Measurements from ENCODE around the gene RSRP1.

DNA sequence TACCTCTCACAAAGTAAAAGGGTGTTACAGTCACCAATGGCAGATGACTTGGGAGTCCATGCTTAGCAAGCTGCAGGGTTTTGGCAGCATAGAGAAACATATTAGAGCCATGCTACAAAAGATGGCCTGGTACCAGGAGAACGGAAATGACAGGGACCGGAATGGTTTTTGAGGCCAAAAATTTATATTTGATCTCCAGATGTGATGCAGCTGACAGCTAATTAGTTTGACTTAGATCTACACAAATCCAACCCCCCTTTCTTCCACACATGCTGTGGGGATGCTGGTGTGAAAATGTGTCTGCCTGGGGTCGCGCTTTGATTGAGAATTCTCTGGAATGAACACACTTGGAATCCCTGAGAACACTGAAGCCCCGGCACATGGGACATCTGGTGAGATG, 41.5 kb downstream of the RSRP1 start:
- TF ChIP-seq EP300 (IDR thresholded peaks at IDR 0.05) (no peak), POLR2A (IDR thresholded peaks at IDR 0.05) (no peak)
- TF ChIP-seq, protein P1, sequence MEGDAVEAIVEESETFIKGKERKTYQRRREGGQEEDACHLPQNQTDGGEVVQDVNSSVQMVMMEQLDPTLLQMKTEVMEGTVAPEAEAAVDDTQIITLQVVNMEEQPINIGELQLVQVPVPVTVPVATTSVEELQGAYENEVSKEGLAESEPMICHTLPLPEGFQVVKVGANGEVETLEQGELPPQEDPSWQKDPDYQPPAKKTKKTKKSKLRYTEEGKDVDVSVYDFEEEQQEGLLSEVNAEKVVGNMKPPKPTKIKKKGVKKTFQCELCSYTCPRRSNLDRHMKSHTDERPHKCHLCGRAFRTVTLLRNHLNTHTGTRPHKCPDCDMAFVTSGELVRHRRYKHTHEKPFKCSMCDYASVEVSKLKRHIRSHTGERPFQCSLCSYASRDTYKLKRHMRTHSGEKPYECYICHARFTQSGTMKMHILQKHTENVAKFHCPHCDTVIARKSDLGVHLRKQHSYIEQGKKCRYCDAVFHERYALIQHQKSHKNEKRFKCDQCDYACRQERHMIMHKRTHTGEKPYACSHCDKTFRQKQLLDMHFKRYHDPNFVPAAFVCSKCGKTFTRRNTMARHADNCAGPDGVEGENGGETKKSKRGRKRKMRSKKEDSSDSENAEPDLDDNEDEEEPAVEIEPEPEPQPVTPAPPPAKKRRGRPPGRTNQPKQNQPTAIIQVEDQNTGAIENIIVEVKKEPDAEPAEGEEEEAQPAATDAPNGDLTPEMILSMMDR (IDR thresholded peaks at IDR 0.05): no peak

Data from gastroesophageal sphincter (tissue), 3 donors.